ENCODE data around the gene KLF11. TPM values are rescaled to one million over a fixed set of nuclear protein-coding genes. Genes with fewer than 3 reads are reported as not detected.

The KLF11 gene
- total and polyA plus RNA-seq, 2 donors (not counting 3 experiments of a cell fraction or from before 2014, with no cell fraction given): 10.5 to 11.3 TPM

GRCh38 chr2:10063566-10063965 is 20.2 kb downstream of the KLF11 start:
- CTCF ChIA-PET: interaction anchor here (1.2 kb wide), 1 partner anchor 9 kb away, joined by 6 read pairs; no protein-coding TSS in a partner anchor
- POLR2A ChIA-PET: no interaction called here
- intact Hi-C loops (cut with micrococcal nuclease): no loop called here
- Histone ChIP-seq H3K9me1 (replicated peaks; ENCODE audit: control insufficient read depth, extremely low read depth, insufficient read depth, low read length) (no peaks in the 10 kb centered on the region), H3K9me3 (replicated peaks; ENCODE audit: control insufficient read depth, insufficient read depth, low read length) (no peaks in the 10 kb centered on the region), H3K4me1 (ENCODE audit: control insufficient read depth, extremely low read depth, insufficient read depth, low read length) (no peaks in the 10 kb centered on the region), H4K20me1 (replicated peaks; ENCODE audit: control insufficient read depth, extremely low read depth, insufficient read depth, low read length) (no peaks in the 10 kb centered on the region), H3K79me2 (ENCODE audit: control insufficient read depth, insufficient read depth, low read length) (no peaks in the 10 kb centered on the region), H3K27me3 (ENCODE audit: control insufficient read depth in 2 of 2, insufficient read depth in 2 of 2, low read length in 2 of 2) (no peaks in the 10 kb centered on the region), H3K4me3 (replicated peaks in 1 of 3; ENCODE audit: insufficient read depth in 1 of 3, low read depth in 1 of 3, low read length in 3 of 3) (no peak overlapping the region), H3K9ac (replicated peaks; ENCODE audit: extremely low read depth, insufficient read depth, low read length) (no peak overlapping the region), H3K36me3 (ENCODE audit: control insufficient read depth in 2 of 2, extremely low read depth in 1 of 2, insufficient read depth in 2 of 2, low read length in 2 of 2) (no peaks in the 10 kb centered on the region), H3K27ac (ENCODE audit: insufficient read depth, low read depth, low read length) (no peak overlapping the region), H3K4me2 (ENCODE audit: insufficient read depth, low read length) (no peak overlapping the region), H2AFZ (ENCODE audit: low read depth, low read length) (no peak overlapping the region)
- DNase-seq (ENCODE audit: low read depth, low spot score) (no peak), FAIRE-seq (no peak)
- no TSS peak for BruUV-seq (replicated peaks)
- dilution Hi-C loops (cut with MboI; ENCODE audit: extremely low pct_ligation_motif_present, low sequenced_read_pairs): no loop called here
- TF ChIP-seq CTCF (IDR thresholded peaks at IDR 0.05; ENCODE audit: extremely low read depth in 1 of 2, insufficient read depth in 1 of 2, low read depth in 1 of 2, low read length in 2 of 2): no peak
- TF ChIP-seq MYC (IDR thresholded peaks at IDR 0.05; ENCODE audit: low read depth, low read length): no peak
- TF ChIP-seq JUN (IDR thresholded peaks at IDR 0.05; ENCODE audit: borderline replicate concordance, insufficient read depth, insufficient read length, low read depth): no peak
- no peak for TF ChIP-seq GATA2 (IDR thresholded peaks at IDR 0.05; ENCODE audit: insufficient read depth, insufficient read length, low read depth, low read length)
- no peak for TF ChIP-seq POLR2A (IDR thresholded peaks at IDR 0.05; ENCODE audit: low read depth, low read length)
- TF ChIP-seq MAX (IDR thresholded peaks at IDR 0.05; ENCODE audit: insufficient read depth, insufficient read length): no peak
- TF ChIP-seq POLR2AphosphoS5 (IDR thresholded peaks at IDR 0.05; ENCODE audit: insufficient read depth, low read depth, low read length): no peak
- no peak for TF ChIP-seq FOS (IDR thresholded peaks at IDR 0.05; ENCODE audit: borderline replicate concordance, insufficient read depth, low read length)
- TF ChIP-seq EZH2 (IDR thresholded peaks at IDR 0.05; ENCODE audit: borderline replicate concordance, low read depth, low read length, severe bottlenecking): no peak

Data from endothelial cell of umbilical vein (primary cell).